C4-2B (cell line): ENCODE results near the gene RYR3.

Experiments
- CTCF ChIP-seq: fragments of 450-650 bp; conservative IDR thresholded peaks from 2 replicates; pipeline ENCODE4 v1.5.1; 2017; ENCODE audit warnings: mild to moderate bottlenecking
- ZFX ChIP-seq: fragments of 450-650 bp; IDR thresholded peaks from 2 replicates; pipeline ENCODE4 v1.6.1; 2017

- TF ChIP-seq CTCF, result no peak
- no peak for TF ChIP-seq ZFX
Observed at GRCh38 chr15:33473714-33474113, 162.9 kb downstream of the RYR3 start.
